DOHH2 (cell line): ENCODE data around the gene KLC4.

Source experiments
- CTCF ChIP-seq: fragments of 200-600 bp; sonication (generic); IDR thresholded peaks from one replicate; pipeline ENCODE4 v1.5.1; 2014; ENCODE audit warnings: antibody characterized with exemption, mild to moderate bottlenecking, low read depth, low read length; ENCODE audit not compliant: poor library complexity, severe bottlenecking
- EZH2phosphoT487 ChIP-seq: fragments of 200-600 bp; sonication (generic); IDR thresholded peaks from 2 replicates; pipeline ENCODE4 v1.6.1; 2017; ENCODE audit warnings: borderline replicate concordance, mild to moderate bottlenecking, antibody characterized with exemption, low read length, moderate library complexity, mixed read lengths

- TF ChIP-seq CTCF, result no peak
- no peak for TF ChIP-seq EZH2phosphoT487
Measured at GRCh38 chr6:43043310-43043709, 16.1 kb upstream of the KLC4 start.
